Stimulated activated CD8-positive, alpha-beta memory T cell treated with anti-CD3 and anti-CD28 coated beads, Interleukin-4, amount 100 ng/mL, for 48 hours (primary cell): Measurements from ENCODE around the gene OLFML3.
"Not testable (repeated sequence)": the region's sequence is repeated elsewhere in the genome, so short reads cannot be mapped to it uniquely, and the experiment has no call there.

ENCODE experiments used
- DNase-seq: peaks from one replicate; pipeline ENCODE4 v3.0.0-alpha.2; 2020

OLFML3 gene

GRCh38 chr1:113978863-113979702 lies at the start of gene OLFML3:
Gene OLFML3, plus strand, starts transcription at chr1:113979474. Its CDS starts 43 bp downstream, at chr1:113979517.
- DNase-seq: peak; percentile 76

GRCh38 chr1:113929750-113930498 lies 49.4 kb upstream of the OLFML3 start:
- peak; percentile 72 for DNase-seq

- peak; percentile 79 for DNase-seq
Measured at GRCh38 chr1:113930499-113931161, 48.6 kb upstream of the OLFML3 start.

GRCh38 chr1:113931451-113931851 lies 47.8 kb upstream of the OLFML3 start:
- no peak for DNase-seq

- no peak for DNase-seq
Measured at GRCh38 chr1:113934006-113934405, 45.3 kb upstream of the OLFML3 start.

- DNase-seq: no peak
Measured at GRCh38 chr1:113934511-113935055, 44.7 kb upstream of the OLFML3 start.

- no peak for DNase-seq
Measured at GRCh38 chr1:113935176-113935575, 44.1 kb upstream of the OLFML3 start.

GRCh38 chr1:113935970-113936369 lies 43.3 kb upstream of the OLFML3 start:
- DNase-seq: no peak

- no peak for DNase-seq
Measured at GRCh38 chr1:113937146-113937545, 42.1 kb upstream of the OLFML3 start.

GRCh38 chr1:113938192-113938591 lies 41.1 kb upstream of the OLFML3 start:
- DNase-seq: no peak

GRCh38 chr1:113940365-113941244 lies 38.7 kb upstream of the OLFML3 start:
- DNase-seq: peak; percentile 71

GRCh38 chr1:113941245-113941559 lies 38.1 kb upstream of the OLFML3 start:
- no peak for DNase-seq

GRCh38 chr1:113942527-113942926 lies 36.7 kb upstream of the OLFML3 start:
- DNase-seq: no peak

- no peak for DNase-seq
Measured at GRCh38 chr1:113943028-113943811, 36.1 kb upstream of the OLFML3 start.

- DNase-seq: no peak
Measured at GRCh38 chr1:113945329-113945728, 33.9 kb upstream of the OLFML3 start.

GRCh38 chr1:113946112-113946511 lies 33.2 kb upstream of the OLFML3 start:
- DNase-seq: no peak

GRCh38 chr1:113946678-113947387 lies 32.4 kb upstream of the OLFML3 start:
- DNase-seq: no peak

GRCh38 chr1:113947388-113948107 lies 31.7 kb upstream of the OLFML3 start:
- no peak for DNase-seq

- DNase-seq: not testable (repeated sequence)
Measured at GRCh38 chr1:113948151-113948550, 31.1 kb upstream of the OLFML3 start.

GRCh38 chr1:113949007-113949406 lies 30.3 kb upstream of the OLFML3 start:
- no peak for DNase-seq
